SK-N-SH treated with all-trans-retinoic acid at 6 μM for 48 hours (cell line): ENCODE results near the gene SH3BP1.

Experiments used
- ATAC-seq: fragments of 200-7000 bp; cut with Tn5 transposase; 3 replicates; pipeline ENCODE4 v1.9.1; 2020; ENCODE audit warnings: mild to moderate bottlenecking, moderate library complexity
- ARNTL ChIP-seq: fragments of 450-650 bp; formaldehyde crosslinking; IDR thresholded peaks from 2 replicates; pipeline ENCODE4 v1.5.0; 2020; ENCODE audit warnings: low read depth, mild to moderate bottlenecking, moderate library complexity, borderline replicate concordance
- BACH2 ChIP-seq: fragments of 250-450 bp; sonication (Bioruptor Pico); IDR thresholded peaks from 2 replicates; pipeline ENCODE4 v1.9.0; 2021; ENCODE audit warnings: mild to moderate bottlenecking, borderline replicate concordance
- CREB5 ChIP-seq: fragments of 250-450 bp; sonication (Bioruptor Pico); IDR thresholded peaks from 2 replicates; pipeline ENCODE4 v1.5.1; 2020; ENCODE audit warnings: low read depth, mild to moderate bottlenecking, moderate library complexity
- CSDC2 ChIP-seq: fragments of 250-450 bp; sonication (Bioruptor Pico); IDR thresholded peaks from 2 replicates; pipeline ENCODE4 v1.5.0; 2020; ENCODE audit warnings: mild to moderate bottlenecking, moderate library complexity
- ESRRG ChIP-seq: fragments of 250-450 bp; sonication (Bioruptor Pico); IDR thresholded peaks from 2 replicates; pipeline ENCODE4 v1.6.1; 2021; ENCODE audit warnings: mild to moderate bottlenecking
- GLIS3 ChIP-seq: fragments of 250-450 bp; sonication (Bioruptor Pico); IDR thresholded peaks from 2 replicates; pipeline ENCODE4 v1.5.0; 2020; ENCODE audit warnings: mild to moderate bottlenecking, moderate library complexity
- ISL1 ChIP-seq: fragments of 250-450 bp; sonication (Bioruptor Pico); IDR thresholded peaks from 2 replicates; pipeline ENCODE4 v2.1.2; 2022; ENCODE audit warnings: mild to moderate bottlenecking, moderate library complexity
- OSR1 ChIP-seq: fragments of 250-450 bp; sonication (Bioruptor Pico); IDR thresholded peaks from 2 replicates; pipeline ENCODE4 v1.8.0; 2022; ENCODE audit warnings: moderate library complexity, mild to moderate bottlenecking, inconsistent platforms
- PATZ1 ChIP-seq: fragments of 250-450 bp; sonication (Bioruptor Pico); IDR thresholded peaks from 2 replicates; pipeline ENCODE4 v1.8.0; 2020; ENCODE audit warnings: mild to moderate bottlenecking, moderate library complexity, borderline replicate concordance
- POU6F1 ChIP-seq: fragments of 250-450 bp; sonication (Bioruptor Pico); IDR thresholded peaks from 2 replicates; pipeline ENCODE4 v1.8.0; 2021; ENCODE audit warnings: low read depth, mild to moderate bottlenecking, moderate library complexity, borderline replicate concordance
- PPARA ChIP-seq: fragments of 250-450 bp; sonication (Bioruptor Pico); IDR thresholded peaks from 2 replicates; pipeline ENCODE4 v1.5.0; 2020; ENCODE audit warnings: mild to moderate bottlenecking, borderline replicate concordance
- RARB ChIP-seq: fragments of 250-450 bp; sonication (Bioruptor Pico); IDR thresholded peaks from 2 replicates; pipeline ENCODE4 v1.8.0; 2021; ENCODE audit warnings: mild to moderate bottlenecking, moderate library complexity
- SNAI2 ChIP-seq: fragments of 250-450 bp; sonication (Bioruptor Pico); IDR thresholded peaks from 2 replicates; pipeline ENCODE4 v1.5.0; 2020; ENCODE audit warnings: mild to moderate bottlenecking, moderate library complexity
- TCF4 ChIP-seq: fragments of 250-450 bp; sonication (Bioruptor Pico); IDR thresholded peaks from 2 replicates; pipeline ENCODE4 v1.8.0; 2021; ENCODE audit warnings: mild to moderate bottlenecking, moderate library complexity, borderline replicate concordance
- TOX ChIP-seq: fragments of 250-450 bp; sonication (Bioruptor Pico); IDR thresholded peaks from 2 replicates; pipeline ENCODE4 v1.8.0; 2021; ENCODE audit warnings: mild to moderate bottlenecking, moderate library complexity, borderline replicate concordance
- ZC3H10 ChIP-seq: fragments of 250-450 bp; sonication (Bioruptor Pico); IDR thresholded peaks from 2 replicates; pipeline ENCODE4 v1.5.1; 2021; ENCODE audit warnings: mild to moderate bottlenecking, moderate library complexity
- ZFP3 ChIP-seq: fragments of 250-450 bp; sonication (Bioruptor Pico); IDR thresholded peaks from 2 replicates; pipeline ENCODE4 v1.5.0; 2020; ENCODE audit warnings: mild to moderate bottlenecking, moderate library complexity
- ZFP30 ChIP-seq: fragments of 450-650 bp; formaldehyde crosslinking; IDR thresholded peaks from 2 replicates; pipeline ENCODE4 v1.5.0; 2022; ENCODE audit warnings: mild to moderate bottlenecking, moderate library complexity
- ZNF565 ChIP-seq: fragments of 450-650 bp; formaldehyde crosslinking; conservative IDR thresholded peaks from 2 replicates; pipeline ENCODE4 v1.5.0; 2020; ENCODE audit warnings: low read depth, mild to moderate bottlenecking, moderate library complexity
- ZNF70 ChIP-seq: fragments of 450-650 bp; formaldehyde crosslinking; IDR thresholded peaks from 2 replicates; pipeline ENCODE4 v1.5.0; 2020; ENCODE audit warnings: mild to moderate bottlenecking, moderate library complexity
- ZNF8 ChIP-seq: fragments of 450-650 bp; formaldehyde crosslinking; IDR thresholded peaks from 2 replicates; pipeline ENCODE4 v1.5.0; 2020; ENCODE audit warnings: mild to moderate bottlenecking, moderate library complexity

Gene SH3BP1

GRCh38 chr22:37672206-37672919 lies 32.9 kb downstream of the SH3BP1 start:
- TF ChIP-seq RARB (CRISPR knock-in tag), result no peak
- TF ChIP-seq POU6F1 (CRISPR knock-in tag), result no peak
- no peak for TF ChIP-seq TCF4
- no peak for TF ChIP-seq ESRRG
- no peak for TF ChIP-seq CSDC2 (CRISPR knock-in tag)
- no peak for TF ChIP-seq GLIS3 (CRISPR knock-in tag)
- no peak for TF ChIP-seq ZNF8

GRCh38 chr22:37672920-37673455 lies 33.5 kb downstream of the SH3BP1 start:
- TF ChIP-seq RARB (CRISPR knock-in tag), result no peak
- no peak for TF ChIP-seq ISL1 (CRISPR knock-in tag)
- TF ChIP-seq ZNF565 (CRISPR knock-in tag), result no peak
- no peak for TF ChIP-seq SNAI2
- TF ChIP-seq ZC3H10 (CRISPR knock-in tag), result no peak
- TF ChIP-seq GLIS3 (CRISPR knock-in tag), result no peak
- no peak for TF ChIP-seq POU6F1 (CRISPR knock-in tag)
- TF ChIP-seq PPARA, result no peak
- no peak for TF ChIP-seq CREB5
- no peak for TF ChIP-seq CSDC2 (CRISPR knock-in tag)
- no peak for TF ChIP-seq ARNTL (CRISPR knock-in tag)
- TF ChIP-seq TOX (CRISPR knock-in tag), result no peak
- TF ChIP-seq PATZ1 (CRISPR knock-in tag), result no peak
- no peak for TF ChIP-seq ZNF70 (CRISPR knock-in tag)
- TF ChIP-seq ESRRG, result no peak
- TF ChIP-seq ZNF8, result no peak
- TF ChIP-seq ZFP30 (CRISPR knock-in tag), result no peak
- TF ChIP-seq BACH2 (CRISPR knock-in tag), result no peak
- no peak for TF ChIP-seq OSR1 (CRISPR knock-in tag)
- no peak for TF ChIP-seq TCF4
- TF ChIP-seq, all 23 proteins: peak for 0
- no peak for ATAC-seq

More at GRCh38 chr22:37672206-37672919, 32.9 kb downstream of the SH3BP1 start:
- ATAC-seq, result no peak

- no peak for TF ChIP-seq CSDC2 (CRISPR knock-in tag)
- TF ChIP-seq ARNTL (CRISPR knock-in tag), result no peak
- TF ChIP-seq RARB (CRISPR knock-in tag), result no peak
- TF ChIP-seq ZFP3, result no peak
- TF ChIP-seq ZC3H10 (CRISPR knock-in tag), result no peak
- TF ChIP-seq POU6F1 (CRISPR knock-in tag), result no peak
- TF ChIP-seq TCF4, result no peak
- TF ChIP-seq ISL1 (CRISPR knock-in tag), result no peak
- TF ChIP-seq CREB5, result no peak
- TF ChIP-seq ZFP30 (CRISPR knock-in tag), result no peak
- TF ChIP-seq PPARA, result no peak
- TF ChIP-seq GLIS3 (CRISPR knock-in tag), result no peak
- TF ChIP-seq SNAI2, result no peak
- no peak for TF ChIP-seq ESRRG
- ATAC-seq, result no peak
These were observed 34.8 kb downstream of the SH3BP1 start for GRCh38 chr22:37674248-37674647.
